OCI-LY3 (cell line): Measurements from ENCODE around the gene PLCB4.

Experiments used
- EZH2phosphoT487 ChIP-seq: fragments of 200-600 bp; shearing (Covaris generic); IDR thresholded peaks from 2 replicates; pipeline ENCODE4 v1.6.1; 2018; ENCODE audit warnings: antibody characterized with exemption, mixed run types, low read depth
- TF ChIP-seq, protein P1 (sequence below): fragments of 200-600, 300-600 bp; sonication (generic); IDR thresholded peaks from 2 replicates; pipeline ENCODE4 v1.5.1; 2014; ENCODE audit warnings: antibody characterized with exemption, low read length, low read depth

DNA sequence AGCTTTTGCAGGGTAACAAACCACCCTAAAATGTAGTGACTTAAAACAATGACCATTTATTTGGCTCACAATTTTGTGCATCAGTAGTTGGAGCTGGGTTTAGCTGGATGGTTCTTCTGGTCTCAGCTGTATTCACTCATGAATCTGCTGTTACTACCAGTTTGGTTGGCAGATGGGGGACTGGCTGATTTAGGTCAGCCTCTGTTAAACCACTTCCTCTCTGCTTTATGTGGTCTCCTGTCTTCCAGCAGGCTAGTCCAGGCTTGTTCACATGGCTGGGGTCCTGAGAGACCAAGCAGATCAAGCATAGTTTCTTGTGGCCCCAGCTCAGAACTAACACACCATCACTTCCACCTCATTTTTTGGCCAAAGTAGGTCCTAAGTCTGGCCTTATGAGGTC, 378.3 kb downstream of the PLCB4 start:
- TF ChIP-seq, protein P1, sequence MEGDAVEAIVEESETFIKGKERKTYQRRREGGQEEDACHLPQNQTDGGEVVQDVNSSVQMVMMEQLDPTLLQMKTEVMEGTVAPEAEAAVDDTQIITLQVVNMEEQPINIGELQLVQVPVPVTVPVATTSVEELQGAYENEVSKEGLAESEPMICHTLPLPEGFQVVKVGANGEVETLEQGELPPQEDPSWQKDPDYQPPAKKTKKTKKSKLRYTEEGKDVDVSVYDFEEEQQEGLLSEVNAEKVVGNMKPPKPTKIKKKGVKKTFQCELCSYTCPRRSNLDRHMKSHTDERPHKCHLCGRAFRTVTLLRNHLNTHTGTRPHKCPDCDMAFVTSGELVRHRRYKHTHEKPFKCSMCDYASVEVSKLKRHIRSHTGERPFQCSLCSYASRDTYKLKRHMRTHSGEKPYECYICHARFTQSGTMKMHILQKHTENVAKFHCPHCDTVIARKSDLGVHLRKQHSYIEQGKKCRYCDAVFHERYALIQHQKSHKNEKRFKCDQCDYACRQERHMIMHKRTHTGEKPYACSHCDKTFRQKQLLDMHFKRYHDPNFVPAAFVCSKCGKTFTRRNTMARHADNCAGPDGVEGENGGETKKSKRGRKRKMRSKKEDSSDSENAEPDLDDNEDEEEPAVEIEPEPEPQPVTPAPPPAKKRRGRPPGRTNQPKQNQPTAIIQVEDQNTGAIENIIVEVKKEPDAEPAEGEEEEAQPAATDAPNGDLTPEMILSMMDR: no peak
- no peak for TF ChIP-seq EZH2phosphoT487
